GM18505 (cell line): ENCODE results near the gene TOX2.

ENCODE experiments used
- ATAC-seq: cut with Tn5 transposase; IDR thresholded peaks from one replicate; pipeline ENCODE4 v1.9.1; 2021; ENCODE audit not compliant: unreplicated experiment
- POLR2A ChIP-seq: IDR thresholded peaks from 4 replicates; pipeline ENCODE4 v1.6.1; 2011; ENCODE audit warnings: borderline replicate concordance; ENCODE audit not compliant: insufficient read depth, insufficient read length; ENCODE audit errors: extremely low read depth

TOX2 gene

DNA sequence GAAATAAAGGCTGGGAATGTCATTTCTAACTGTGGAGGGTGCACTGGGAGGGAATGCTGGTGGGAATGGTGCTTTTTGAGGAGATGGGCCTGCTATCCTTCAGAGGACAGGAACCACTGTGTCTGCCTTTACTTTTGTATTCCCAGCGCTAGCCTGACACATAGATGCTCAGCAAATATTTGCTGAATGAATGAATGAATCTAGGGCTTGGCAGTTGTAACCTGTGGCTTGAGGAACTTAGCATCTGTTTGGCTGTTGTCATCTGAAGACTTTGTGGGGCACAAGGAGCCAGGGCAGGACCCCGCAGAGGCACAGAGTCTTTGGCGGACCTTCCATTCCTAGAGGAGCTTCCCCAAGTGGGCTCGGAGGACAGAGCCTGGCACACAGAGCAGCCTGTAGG is 6.1 kb downstream of the TOX2 start:
- no peak for ATAC-seq
- no peak for TF ChIP-seq POLR2A

GRCh38 chr20:43921227-43921780 is 6.7 kb downstream of the TOX2 start:
- ATAC-seq: no peak

GRCh38 chr20:43922614-43923013 is 8.0 kb downstream of the TOX2 start:
- no peak for TF ChIP-seq POLR2A
- no peak for ATAC-seq

More at GRCh38 chr20:43921227-43921780, 6.7 kb downstream of the TOX2 start:
- TF ChIP-seq POLR2A: no peak

- ATAC-seq: no peak
These were observed 8.7 kb downstream of the TOX2 start for GRCh38 chr20:43923322-43923721.

DNA sequence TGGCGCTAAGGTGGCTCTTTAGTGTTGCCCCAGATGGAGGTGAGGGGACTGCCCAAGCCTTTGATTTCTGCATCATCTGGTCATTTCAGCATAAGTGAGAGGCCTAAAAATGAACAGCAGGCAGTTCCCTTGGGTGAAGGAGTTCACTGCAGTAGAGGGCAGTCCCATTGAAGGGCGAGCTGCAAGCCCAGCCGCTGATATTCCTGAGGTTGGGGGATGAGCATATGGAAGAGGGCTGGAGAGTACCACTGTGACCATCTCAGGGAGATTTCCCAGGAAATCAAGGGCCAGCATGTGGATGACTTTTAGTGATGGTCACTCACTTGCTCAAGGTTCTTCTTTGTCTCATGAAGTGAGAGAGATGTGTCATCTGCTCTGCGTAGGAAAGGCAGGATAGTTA is 9.3 kb downstream of the TOX2 start:
- no peak for TF ChIP-seq POLR2A
- no peak for ATAC-seq

More at GRCh38 chr20:43923322-43923721, 8.7 kb downstream of the TOX2 start:
- TF ChIP-seq POLR2A: no peak

DNA sequence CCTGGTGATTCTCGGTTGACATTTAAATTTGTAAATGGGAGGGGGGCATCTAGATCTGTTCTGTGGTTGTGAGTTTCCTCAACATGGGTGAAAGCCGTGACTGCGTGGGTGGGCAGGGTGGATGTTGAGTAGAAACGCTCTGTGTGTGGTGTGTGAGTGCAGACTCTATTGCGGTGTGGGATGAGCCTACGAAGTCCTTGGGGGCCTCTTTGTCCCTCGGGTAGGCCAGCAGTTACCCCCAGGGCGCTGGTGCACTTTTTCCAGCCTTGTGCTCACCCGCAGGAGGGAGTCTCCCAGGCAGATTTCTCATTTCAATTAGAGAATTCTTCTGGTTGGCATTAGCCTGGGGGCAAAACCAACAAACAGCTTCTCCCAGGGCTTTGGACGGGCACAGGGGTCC is 10.6 kb downstream of the TOX2 start:
- TF ChIP-seq POLR2A: no peak
- ATAC-seq: no peak

DNA sequence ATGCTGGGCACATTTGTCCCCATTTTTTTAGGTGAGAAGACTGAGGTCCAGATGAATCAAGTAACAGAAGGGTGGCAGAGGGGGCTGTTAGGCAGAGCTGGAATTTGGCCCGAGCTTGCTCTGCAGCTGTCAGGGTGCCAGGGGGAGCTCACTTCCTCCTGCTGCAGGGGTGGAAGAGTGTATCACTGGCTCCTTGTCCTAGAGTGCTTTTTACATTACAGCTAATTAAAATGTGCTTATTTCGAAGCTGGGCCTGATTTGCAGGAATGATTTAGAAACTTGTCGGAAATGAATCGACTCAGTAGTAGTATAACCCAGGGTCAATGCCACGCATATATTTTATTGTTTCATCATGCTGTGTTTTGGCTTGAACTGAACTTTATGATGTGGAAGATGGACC is 11.1 kb downstream of the TOX2 start:
- TF ChIP-seq POLR2A: no peak
- no peak for ATAC-seq

- no peak for ATAC-seq
- no peak for TF ChIP-seq POLR2A
These were observed 11.8 kb downstream of the TOX2 start for GRCh38 chr20:43926287-43927050.

DNA sequence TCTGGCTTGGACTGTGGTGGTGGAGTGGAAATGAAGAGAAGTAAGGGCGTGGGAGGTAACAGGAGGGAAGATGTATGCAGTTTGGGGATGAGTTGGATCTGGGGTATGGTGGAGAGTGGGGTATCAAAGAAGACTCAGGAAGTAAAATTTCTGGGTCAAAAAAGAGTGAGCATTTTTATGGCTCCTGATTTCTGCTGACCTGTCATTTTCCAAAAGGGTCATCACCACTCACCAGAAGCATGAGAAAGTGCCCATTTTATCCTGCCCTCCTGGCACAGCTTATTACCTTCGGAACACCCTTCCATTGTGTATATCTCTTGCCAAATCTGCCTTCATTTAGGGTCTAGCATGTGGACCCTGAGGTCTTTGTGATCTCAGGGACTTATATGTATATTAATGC is 17.3 kb downstream of the TOX2 start:
- no peak for ATAC-seq
- TF ChIP-seq POLR2A: no peak

DNA sequence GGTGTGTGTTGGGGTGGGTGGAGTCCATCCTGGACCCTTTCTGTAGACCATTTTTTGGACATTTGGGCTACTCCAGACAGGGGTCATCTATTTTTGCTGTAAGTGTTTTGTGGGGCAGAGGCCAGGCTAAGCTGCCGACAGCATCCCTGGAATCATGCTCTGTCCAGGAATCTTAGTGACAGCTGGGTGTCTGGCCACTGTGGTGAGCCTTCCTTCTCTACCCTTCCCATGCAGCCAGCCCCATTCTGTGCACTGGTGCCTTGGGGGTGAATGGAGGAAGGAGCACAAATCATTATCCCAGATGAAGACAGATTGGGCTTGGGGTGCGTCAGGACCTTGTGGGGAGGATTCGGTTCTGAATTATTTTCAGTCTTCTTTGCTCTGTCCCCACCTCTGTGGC is 20.2 kb downstream of the TOX2 start:
- no peak for ATAC-seq
- no peak for TF ChIP-seq POLR2A

GRCh38 chr20:43936104-43936770 is 21.6 kb downstream of the TOX2 start:
- ATAC-seq: no peak
- TF ChIP-seq POLR2A: no peak

DNA sequence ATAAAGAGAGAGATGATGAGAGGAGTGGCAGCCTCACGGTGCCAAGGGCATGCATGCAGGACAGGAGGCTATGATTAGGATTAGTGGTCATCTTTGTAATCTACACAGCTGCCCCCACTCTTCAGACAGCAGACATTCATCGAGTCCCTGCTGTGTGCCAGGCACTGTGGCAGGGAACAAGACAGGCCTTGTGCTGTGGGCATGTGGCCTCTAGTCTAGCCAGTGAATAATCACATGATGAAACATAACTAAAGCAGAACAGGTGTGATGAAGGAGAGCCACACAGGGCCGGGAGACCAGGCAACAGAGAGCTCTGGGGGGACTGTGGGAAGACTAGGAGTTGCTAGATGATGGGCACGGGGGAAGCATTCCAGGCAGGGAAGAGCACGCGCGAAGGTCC is 22.2 kb downstream of the TOX2 start:
- TF ChIP-seq POLR2A: no peak
- ATAC-seq: no peak

DNA sequence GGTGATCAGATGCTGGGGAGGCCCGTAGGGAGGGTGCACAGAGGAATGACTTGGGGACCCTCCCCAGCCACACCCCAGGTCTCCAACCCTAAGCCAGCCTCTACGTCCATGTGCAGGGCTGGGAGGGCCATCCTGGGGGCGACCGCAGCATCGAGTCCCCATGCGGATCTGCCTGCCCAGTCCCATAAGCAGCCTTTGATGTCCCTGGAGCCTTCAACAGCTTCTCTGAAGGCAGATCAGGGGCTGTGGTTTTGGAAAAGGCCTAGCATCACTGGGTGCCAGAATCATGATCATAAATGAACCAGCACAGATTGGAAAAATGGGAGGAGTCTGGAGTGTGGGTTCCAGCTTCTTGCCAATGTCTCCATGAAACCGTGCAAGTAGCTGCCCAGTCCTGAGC is 22.9 kb downstream of the TOX2 start:
- ATAC-seq: no peak
- TF ChIP-seq POLR2A: no peak
